Calu3 (cell line): ENCODE results near the gene ELL. TPM values are rescaled to one million over a fixed set of nuclear protein-coding genes. Genes with fewer than 3 reads are reported as not detected.
A peak's percentile ranks its signal among the peaks of the same experiment; 100 is the strongest.

Experiments used
- BruUV-seq: library from RNA; stranded (reverse); fragments of 400-500 nt; replicated peaks from 2 replicates; lab custom pipeline; 2021; lab: Mats Ljungman, UMichigan
- CTCF ChIA-PET: fragments of 300-600 bp; sonication (Branson Sonifier 250); formaldehyde crosslinking; loops from one replicate; lab custom pipeline; 2022; ENCODE audit warnings: antibody characterized with exemption; lab: Charles Lee
- DNase-seq: peaks from one replicate; pipeline ENCODE4 v3.0.0; 2022
- H3K27ac Mint-ChIP-seq: one replicate; pipeline ENCODE4 v1.8.0; 2022; ENCODE audit warnings: mixed read lengths; ENCODE audit not compliant: unreplicated experiment
- H3K27me3 Mint-ChIP-seq: one replicate; pipeline ENCODE4 v1.8.0; 2022; ENCODE audit warnings: mixed read lengths; ENCODE audit not compliant: unreplicated experiment
- H3K36me3 Mint-ChIP-seq: one replicate; pipeline ENCODE4 v1.8.0; 2022; ENCODE audit warnings: mild to moderate bottlenecking, moderate library complexity, mixed read lengths; ENCODE audit not compliant: insufficient read depth, unreplicated experiment
- H3K4me1 Mint-ChIP-seq: one replicate; pipeline ENCODE4 v1.8.0; 2022; ENCODE audit warnings: mild to moderate bottlenecking, low read depth, mixed read lengths; ENCODE audit not compliant: unreplicated experiment
- H3K4me3 Mint-ChIP-seq: one replicate; pipeline ENCODE4 v1.8.0; 2022; ENCODE audit warnings: mild to moderate bottlenecking, low read depth, moderate library complexity, mixed read lengths; ENCODE audit not compliant: unreplicated experiment
- H3K9me3 Mint-ChIP-seq: one replicate; pipeline ENCODE4 v1.8.0; 2022; ENCODE audit warnings: low read depth, mixed read lengths; ENCODE audit not compliant: unreplicated experiment
- CTCF ChIP-seq: fragments of 200-600 bp; IDR thresholded peaks from one replicate; pipeline ENCODE4 v1.8.0; 2022; ENCODE audit warnings: antibody characterized with exemption; ENCODE audit not compliant: unreplicated experiment
- intact Hi-C: fragments of 100-400 bp; cut with micrococcal nuclease; formaldehyde crosslinking; loops from one replicate; pipeline ENCODE4 v1.10.0; 2022; ENCODE audit not compliant: unreplicated experiment
- total RNA-seq: library from RNA; stranded (reverse); gene quantifications from 2 replicates; pipeline ENCODE4 v1.2.3, GENCODE V29; 2022

Gene ELL
- total RNA-seq, 1 experiment from 2014 or later = 11.0 TPM

- no TSS peak for BruUV-seq
- intact Hi-C loops = no loop called here
- Mint-ChIP-seq H3K36me3 (peaks cover 14% of the 10 kb centered on the region), H3K4me3 (no peak overlapping the region), H3K4me1 (peaks cover 18% of the 10 kb centered on the region), H3K9me3 (no peaks in the 10 kb centered on the region), H3K27me3 (no peaks in the 10 kb centered on the region), H3K27ac (no peak overlapping the region)
- no peak for DNase-seq
- TF ChIP-seq CTCF = no peak
- CTCF ChIA-PET = interaction anchor here (0.9 kb wide), 1 partner anchor 12 kb away, joined by 3 read pairs; no protein-coding TSS in a partner anchor
Observed at GRCh38 chr19:18480006-18480691, 41.7 kb downstream of the ELL start.

- Mint-ChIP-seq H3K27me3 (no peaks in the 10 kb centered on the region), H3K4me1 (peaks cover 19% of the 10 kb centered on the region), H3K36me3 (peaks cover 11% of the 10 kb centered on the region), H3K4me3 (no peak overlapping the region), H3K27ac (peak overlapping the region; percentile 47), H3K9me3 (no peaks in the 10 kb centered on the region)
- peak; percentile 27 for DNase-seq
- CTCF ChIA-PET = interaction anchor here (0.7 kb wide), 1 partner anchor 18 kb away, joined by 3 read pairs; no protein-coding TSS in a partner anchor
- intact Hi-C loops = no loop called here
- no TSS peak for BruUV-seq
- TF ChIP-seq CTCF = no peak
Observed at GRCh38 chr19:18478545-18479311, 43.1 kb downstream of the ELL start.

- Mint-ChIP-seq H3K4me1 (peaks cover 19% of the 10 kb centered on the region), H3K9me3 (no peaks in the 10 kb centered on the region), H3K27ac (no peak overlapping the region), H3K27me3 (no peaks in the 10 kb centered on the region), H3K36me3 (peaks cover 10% of the 10 kb centered on the region), H3K4me3 (no peak overlapping the region)
- intact Hi-C loops = no loop called here
- DNase-seq = no peak
- no TSS peak for BruUV-seq
- TF ChIP-seq CTCF = no peak
- CTCF ChIA-PET = no interaction called here
Observed at GRCh38 chr19:18477974-18478373, 43.9 kb downstream of the ELL start.

- intact Hi-C loops = no loop called here
Observed at GRCh38 chr19:18477042-18477779, 44.7 kb downstream of the ELL start.

More at GRCh38 chr19:18477042-18477779, 44.7 kb downstream of the ELL start:
- H3K9me3 Mint-ChIP-seq = no peaks in the 10 kb centered on the region
- CTCF ChIA-PET = no interaction called here
- H3K4me1 Mint-ChIP-seq = peaks cover 19% of the 10 kb centered on the region
- H3K36me3 Mint-ChIP-seq = peaks cover 10% of the 10 kb centered on the region
- DNase-seq = no peak
- H3K27me3 Mint-ChIP-seq = no peaks in the 10 kb centered on the region
- no peak overlapping the region for H3K4me3 Mint-ChIP-seq
- no peak for TF ChIP-seq CTCF
- H3K27ac Mint-ChIP-seq = no peak overlapping the region
- BruUV-seq = no TSS peak
